MV-4-11 (cell line): ENCODE measurements around the gene PARP6.

Source experiments
- DNase-seq: peaks from one replicate; lab custom pipeline; 2025; lab: John Stamatoyannopoulos, UW

The PARP6 gene

GRCh38 chr15:72272213-72272996, at the start of gene PARP6:
Gene PARP6, minus strand, starts transcription at chr15:72272554. Its CDS starts 5,077 bp downstream, at chr15:72267477.
- DNase-seq, result peak; percentile 98

GRCh38 chr15:72319985-72320671, 47.8 kb upstream of the PARP6 start, which contains the start of gene CELF6:
Gene CELF6, minus strand, starts transcription at chr15:72320157. Its CDS starts 283 bp downstream, at chr15:72319874.
- peak; percentile 89 for DNase-seq

- DNase-seq, result no peak
These were observed 47.1 kb upstream of the PARP6 start for GRCh38 chr15:72319360-72319984.

GRCh38 chr15:72318408-72318942, 46.1 kb upstream of the PARP6 start:
- DNase-seq, result no peak

GRCh38 chr15:72315706-72316370, 43.5 kb upstream of the PARP6 start:
- DNase-seq, result no peak

GRCh38 chr15:72313881-72314280, 41.5 kb upstream of the PARP6 start:
- DNase-seq, result no peak

GRCh38 chr15:72313448-72313840, 41.1 kb upstream of the PARP6 start:
- DNase-seq, result no peak

GRCh38 chr15:72312605-72313447, 40.5 kb upstream of the PARP6 start:
- peak; percentile 67 for DNase-seq

- DNase-seq, result no peak
These were observed 34.7 kb upstream of the PARP6 start for GRCh38 chr15:72307026-72307425.

GRCh38 chr15:72306211-72306785, 33.9 kb upstream of the PARP6 start:
- DNase-seq, result peak; percentile 95

- DNase-seq, result no peak
These were observed 32.2 kb upstream of the PARP6 start for GRCh38 chr15:72304596-72304995.

GRCh38 chr15:72302955-72303354, 30.6 kb upstream of the PARP6 start:
- no peak for DNase-seq

GRCh38 chr15:72289597-72290325, 17.4 kb upstream of the PARP6 start:
- DNase-seq, result no peak

GRCh38 chr15:72288796-72289596, 16.6 kb upstream of the PARP6 start:
- no peak for DNase-seq

GRCh38 chr15:72285927-72286516, 13.7 kb upstream of the PARP6 start:
- DNase-seq, result peak; percentile 23

- no peak for DNase-seq
These were observed 13.0 kb upstream of the PARP6 start for GRCh38 chr15:72285402-72285801.

- no peak for DNase-seq
These were observed 12.4 kb upstream of the PARP6 start for GRCh38 chr15:72284781-72285180.

- DNase-seq, result no peak
These were observed 9.4 kb upstream of the PARP6 start for GRCh38 chr15:72281713-72282112.

GRCh38 chr15:72280751-72281150, 8.4 kb upstream of the PARP6 start:
- DNase-seq, result no peak
